Measurements from ENCODE around the gene NEURL1. TPM values are rescaled to one million over a fixed set of nuclear protein-coding genes. Genes with fewer than 3 reads are reported as not detected.

NEURL1 gene
- total and polyA plus RNA-seq, 10 of the 15 experiments (the other 5 are each of a cell fraction or from before 2014, with no cell fraction given): 0.02 to 0.05 (median 0.05) TPM; not detected in 6

DNA sequence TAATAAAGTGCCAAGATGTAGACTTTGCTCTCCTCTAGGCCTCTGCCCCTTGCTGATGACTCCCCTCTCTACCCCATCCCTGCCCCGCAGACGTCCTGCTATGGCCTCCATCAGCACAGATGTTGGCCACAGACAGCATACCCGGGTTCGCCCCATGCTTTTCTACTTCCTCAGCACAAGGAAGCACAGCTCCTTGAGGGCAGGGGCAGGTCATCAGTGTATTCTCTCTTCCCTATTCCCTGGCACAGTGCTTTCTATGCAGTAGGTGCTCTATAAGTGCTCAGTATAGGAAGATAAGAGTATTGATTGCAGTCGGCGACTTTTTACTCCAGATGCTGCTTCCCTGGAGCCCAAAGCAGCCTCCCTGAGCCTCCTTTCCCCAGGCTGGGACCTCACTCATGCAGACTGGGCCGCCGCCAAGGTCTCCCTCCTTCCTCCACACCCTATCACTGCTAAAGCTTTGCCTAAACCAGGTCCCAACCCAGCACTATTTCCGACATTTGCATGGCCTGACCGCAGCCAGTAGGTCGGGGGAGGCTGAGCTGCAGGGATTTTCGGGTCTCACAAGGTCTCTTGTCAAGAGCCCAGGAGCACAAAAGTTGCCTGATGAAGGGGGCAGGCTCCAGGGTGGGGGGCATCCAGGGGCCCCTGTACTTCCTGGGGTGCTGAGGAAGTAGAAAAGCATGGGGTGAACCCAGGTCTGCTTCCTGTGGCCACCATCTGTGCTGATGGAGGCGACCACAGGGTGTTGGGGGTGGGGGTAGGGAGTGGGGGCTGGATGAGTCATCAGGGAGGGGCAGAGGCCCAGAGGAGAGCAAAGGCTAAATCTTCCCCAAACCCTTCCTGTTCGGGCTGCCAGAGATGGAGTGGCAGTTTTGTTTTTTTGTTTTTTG, 22.5 kb upstream of the NEURL1 start (continued):
- peak; percentile 69 for TF ChIP-seq BCL11A (IDR thresholded peaks at IDR 0.05; ENCODE audit: low read depth, low read length)
- peak; percentile 89 for TF ChIP-seq NFIC (IDR thresholded peaks at IDR 0.05; ENCODE audit: low read depth, low read length)
- TF ChIP-seq NBN (IDR thresholded peaks at IDR 0.05): peak; percentile 86
- TF ChIP-seq CREM (IDR thresholded peaks at IDR 0.05; ENCODE audit: low read depth): peak; percentile 56; the same call in 1 of the 2 replicates
- no peak for TF ChIP-seq CHD1 (IDR thresholded peaks at IDR 0.05; ENCODE audit: low read depth, low read length)
- no peak for TF ChIP-seq ESRRA (IDR thresholded peaks at IDR 0.05; ENCODE audit: low read length)
- peak; percentile 54; the same call in 1 of the 2 replicates for TF ChIP-seq CHD2 (IDR thresholded peaks at IDR 0.05; ENCODE audit: borderline replicate concordance, low read depth, low read length)
- TF ChIP-seq PML (IDR thresholded peaks at IDR 0.05; ENCODE audit: low read length): peak; percentile 77
- peak; percentile 72 for TF ChIP-seq MEF2B (IDR thresholded peaks at IDR 0.05; ENCODE audit: partially characterized antibody, poor library complexity, severe bottlenecking)
- 0 out of 2 replicates have a peak, but pooled peaks have one; percentile 18 for TF ChIP-seq SMARCA5 (IDR thresholded peaks at IDR 0.05)
- peak; percentile 18; the same call in 1 of the 2 replicates for TF ChIP-seq SMC3 (IDR thresholded peaks at IDR 0.05; ENCODE audit: borderline replicate concordance, low read length)
- TF ChIP-seq SPI1 (IDR thresholded peaks at IDR 0.05; ENCODE audit: borderline replicate concordance, insufficient read depth, low read depth, low read length): peak; percentile 38; the same call in 1 of the 2 replicates
- peak in 1 of 2 experiments; percentile 74; a peak in 2 of 3 replicates for TF ChIP-seq EGR1 (IDR thresholded peaks at IDR 0.05; ENCODE audit: borderline replicate concordance in 1 of 2, low read depth in 2 of 2, low read length in 2 of 2)
- 0 out of 2 replicates have a peak, but pooled peaks have one; percentile 77 for TF ChIP-seq RBBP5 (conservative IDR thresholded peaks at IDR 0.05)
- peak; percentile 89 for TF ChIP-seq EED (IDR thresholded peaks at IDR 0.05; ENCODE audit: low read depth)
- TF ChIP-seq, protein P1, sequence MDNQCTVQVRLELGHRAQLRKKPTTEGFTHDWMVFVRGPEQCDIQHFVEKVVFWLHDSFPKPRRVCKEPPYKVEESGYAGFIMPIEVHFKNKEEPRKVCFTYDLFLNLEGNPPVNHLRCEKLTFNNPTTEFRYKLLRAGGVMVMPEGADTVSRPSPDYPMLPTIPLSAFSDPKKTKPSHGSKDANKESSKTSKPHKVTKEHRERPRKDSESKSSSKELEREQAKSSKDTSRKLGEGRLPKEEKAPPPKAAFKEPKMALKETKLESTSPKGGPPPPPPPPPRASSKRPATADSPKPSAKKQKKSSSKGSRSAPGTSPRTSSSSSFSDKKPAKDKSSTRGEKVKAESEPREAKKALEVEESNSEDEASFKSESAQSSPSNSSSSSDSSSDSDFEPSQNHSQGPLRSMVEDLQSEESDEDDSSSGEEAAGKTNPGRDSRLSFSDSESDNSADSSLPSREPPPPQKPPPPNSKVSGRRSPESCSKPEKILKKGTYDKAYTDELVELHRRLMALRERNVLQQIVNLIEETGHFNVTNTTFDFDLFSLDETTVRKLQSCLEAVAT (IDR thresholded peaks at IDR 0.05): peak; percentile 68; the same call in 1 of the 2 replicates
- peak; percentile 58; the same call in 1 of the 2 replicates for TF ChIP-seq TCF3 (IDR thresholded peaks at IDR 0.05; ENCODE audit: borderline replicate concordance, insufficient read depth, low read depth, low read length)
- TF ChIP-seq PAX5 (IDR thresholded peaks at IDR 0.05; ENCODE audit: borderline replicate concordance, low read depth, low read length): 0 out of 2 replicates have a peak, but pooled peaks have one; percentile 9
- peak; percentile 85 for TF ChIP-seq GABPA (IDR thresholded peaks at IDR 0.05; ENCODE audit: low read depth)
- TF ChIP-seq, protein P2, sequence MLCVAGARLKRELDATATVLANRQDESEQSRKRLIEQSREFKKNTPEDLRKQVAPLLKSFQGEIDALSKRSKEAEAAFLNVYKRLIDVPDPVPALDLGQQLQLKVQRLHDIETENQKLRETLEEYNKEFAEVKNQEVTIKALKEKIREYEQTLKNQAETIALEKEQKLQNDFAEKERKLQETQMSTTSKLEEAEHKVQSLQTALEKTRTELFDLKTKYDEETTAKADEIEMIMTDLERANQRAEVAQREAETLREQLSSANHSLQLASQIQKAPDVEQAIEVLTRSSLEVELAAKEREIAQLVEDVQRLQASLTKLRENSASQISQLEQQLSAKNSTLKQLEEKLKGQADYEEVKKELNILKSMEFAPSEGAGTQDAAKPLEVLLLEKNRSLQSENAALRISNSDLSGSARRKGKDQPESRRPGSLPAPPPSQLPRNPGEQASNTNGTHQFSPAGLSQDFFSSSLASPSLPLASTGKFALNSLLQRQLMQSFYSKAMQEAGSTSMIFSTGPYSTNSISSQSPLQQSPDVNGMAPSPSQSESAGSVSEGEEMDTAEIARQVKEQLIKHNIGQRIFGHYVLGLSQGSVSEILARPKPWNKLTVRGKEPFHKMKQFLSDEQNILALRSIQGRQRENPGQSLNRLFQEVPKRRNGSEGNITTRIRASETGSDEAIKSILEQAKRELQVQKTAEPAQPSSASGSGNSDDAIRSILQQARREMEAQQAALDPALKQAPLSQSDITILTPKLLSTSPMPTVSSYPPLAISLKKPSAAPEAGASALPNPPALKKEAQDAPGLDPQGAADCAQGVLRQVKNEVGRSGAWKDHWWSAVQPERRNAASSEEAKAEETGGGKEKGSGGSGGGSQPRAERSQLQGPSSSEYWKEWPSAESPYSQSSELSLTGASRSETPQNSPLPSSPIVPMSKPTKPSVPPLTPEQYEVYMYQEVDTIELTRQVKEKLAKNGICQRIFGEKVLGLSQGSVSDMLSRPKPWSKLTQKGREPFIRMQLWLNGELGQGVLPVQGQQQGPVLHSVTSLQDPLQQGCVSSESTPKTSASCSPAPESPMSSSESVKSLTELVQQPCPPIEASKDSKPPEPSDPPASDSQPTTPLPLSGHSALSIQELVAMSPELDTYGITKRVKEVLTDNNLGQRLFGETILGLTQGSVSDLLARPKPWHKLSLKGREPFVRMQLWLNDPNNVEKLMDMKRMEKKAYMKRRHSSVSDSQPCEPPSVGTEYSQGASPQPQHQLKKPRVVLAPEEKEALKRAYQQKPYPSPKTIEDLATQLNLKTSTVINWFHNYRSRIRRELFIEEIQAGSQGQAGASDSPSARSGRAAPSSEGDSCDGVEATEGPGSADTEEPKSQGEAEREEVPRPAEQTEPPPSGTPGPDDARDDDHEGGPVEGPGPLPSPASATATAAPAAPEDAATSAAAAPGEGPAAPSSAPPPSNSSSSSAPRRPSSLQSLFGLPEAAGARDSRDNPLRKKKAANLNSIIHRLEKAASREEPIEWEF (IDR thresholded peaks at IDR 0.05; ENCODE audit: insufficient replicate concordance, low read depth, low read length): no peak
- TF ChIP-seq ATF7 (IDR thresholded peaks at IDR 0.05; ENCODE audit: low read depth): peak; percentile 86
- peak in 1 of 2 experiments; percentile 95; a peak in 2 of 4 replicates for TF ChIP-seq ETV6 (conservative IDR thresholded peaks at IDR 0.05 in 1 of 2, IDR thresholded peaks at IDR 0.05 in 1 of 2; ENCODE audit: borderline replicate concordance in 1 of 2, low read depth in 1 of 2)
- TF ChIP-seq ASH2L (IDR thresholded peaks at IDR 0.05; ENCODE audit: borderline replicate concordance, low read depth): no peak
- no peak for TF ChIP-seq STAT1 (conservative IDR thresholded peaks at IDR 0.05)

Measured in GM12878 (cell line).